Body of pancreas (tissue), 4 donors: ENCODE results near the gene TMEM130.

ENCODE experiments used
- POLR2A ChIP-seq, 3 donors: fragments of 450-650 bp; IDR thresholded peaks; one replicate each; pipeline ENCODE4 v1.6.1; 2016; ENCODE audit warnings: antibody characterized with exemption in 3 of 3, mild to moderate bottlenecking in 2 of 3
- TF ChIP-seq, protein P1 (sequence below), 7 experiments: fragments of 450-650 bp in 4 of 7; fragments of 200-600 bp in 3 of 7; sonication (generic) in 3 of 7; IDR thresholded peaks; one replicate each; pipeline ENCODE4 v1.5.1; 2016 to 2019; ENCODE audit warnings: antibody characterized with exemption in 7 of 7

DNA sequence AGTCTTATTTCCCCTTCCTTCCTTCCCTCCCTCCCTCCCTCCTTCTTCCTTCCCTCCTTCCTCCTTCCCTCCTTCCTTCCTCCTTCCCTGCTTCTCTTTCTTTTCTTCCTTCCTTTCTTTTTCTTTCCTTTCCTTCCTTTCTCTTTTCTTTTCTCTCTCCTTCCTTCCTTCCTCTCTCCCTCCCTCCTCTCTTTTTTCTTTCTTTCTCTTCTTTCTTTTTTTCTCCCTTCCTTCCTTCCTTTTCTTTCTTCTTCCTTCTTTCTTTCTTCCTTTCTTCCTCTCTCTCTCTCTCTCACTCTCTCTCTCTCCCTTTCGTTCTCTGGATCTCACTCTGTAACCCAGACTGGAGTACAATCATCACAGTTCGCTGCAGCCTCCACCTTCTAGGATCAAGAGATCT lies 6.2 kb downstream of the TMEM130 start:
- TF ChIP-seq POLR2A (IDR thresholded peaks at IDR 0.05), result no peak
- TF ChIP-seq, protein P1, sequence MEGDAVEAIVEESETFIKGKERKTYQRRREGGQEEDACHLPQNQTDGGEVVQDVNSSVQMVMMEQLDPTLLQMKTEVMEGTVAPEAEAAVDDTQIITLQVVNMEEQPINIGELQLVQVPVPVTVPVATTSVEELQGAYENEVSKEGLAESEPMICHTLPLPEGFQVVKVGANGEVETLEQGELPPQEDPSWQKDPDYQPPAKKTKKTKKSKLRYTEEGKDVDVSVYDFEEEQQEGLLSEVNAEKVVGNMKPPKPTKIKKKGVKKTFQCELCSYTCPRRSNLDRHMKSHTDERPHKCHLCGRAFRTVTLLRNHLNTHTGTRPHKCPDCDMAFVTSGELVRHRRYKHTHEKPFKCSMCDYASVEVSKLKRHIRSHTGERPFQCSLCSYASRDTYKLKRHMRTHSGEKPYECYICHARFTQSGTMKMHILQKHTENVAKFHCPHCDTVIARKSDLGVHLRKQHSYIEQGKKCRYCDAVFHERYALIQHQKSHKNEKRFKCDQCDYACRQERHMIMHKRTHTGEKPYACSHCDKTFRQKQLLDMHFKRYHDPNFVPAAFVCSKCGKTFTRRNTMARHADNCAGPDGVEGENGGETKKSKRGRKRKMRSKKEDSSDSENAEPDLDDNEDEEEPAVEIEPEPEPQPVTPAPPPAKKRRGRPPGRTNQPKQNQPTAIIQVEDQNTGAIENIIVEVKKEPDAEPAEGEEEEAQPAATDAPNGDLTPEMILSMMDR (IDR thresholded peaks at IDR 0.05), result no peak
